A549 (cell line): ENCODE results near the gene IL4I1. TPM values are rescaled to one million over a fixed set of nuclear protein-coding genes. Genes with fewer than 3 reads are reported as not detected.

ENCODE experiments used
- ATAC-seq, 2 experiments: fragments of 200-7000 bp in 1 of 2; fragments of >200 bp in 1 of 2; cut with Nextera tagmentation in 1 of 2; cut with Tn5 transposase in 1 of 2; 3 replicates each; pipeline versions ENCODE4 v1.8.0 to v1.9.1; 2018 to 2020; ENCODE audit warnings: mild to moderate bottlenecking in 1 of 2, moderate library complexity in 1 of 2
- CTCF ChIA-PET: fragments of 300-600 bp; sonication (Branson Sonifier 250); formaldehyde crosslinking; extraction: SDS; loops from one replicate; lab custom pipeline; 2021; ENCODE audit warnings: antibody characterized with exemption, inconsistent platforms; lab: Yijun Ruan, JAX
- POLR2A ChIA-PET: fragments of 350-600 bp; formaldehyde crosslinking; extraction: SDS; loops from one replicate; lab custom pipeline; 2021; ENCODE audit warnings: antibody characterized with exemption, inconsistent platforms; lab: Yijun Ruan, JAX
- DNase-seq, 2 experiments: peaks; one replicate each; pipeline versions ENCODE4 v3.0.0 to v3.0.0-alpha.2; 2011 to 2016; ENCODE audit warnings: low read depth in 1 of 2, low spot score in 1 of 2
- FAIRE-seq: peaks from 2 replicates; lab custom pipeline; 2011; peaks lifted over from hg19 to GRCh38; lab: Jason Lieb, UNC
- H3K27ac ChIP-seq, 2 experiments: fragments of >200 bp; sonication (Bioruptor Twin); formaldehyde crosslinking; 3 replicates each; pipeline ENCODE4 v1.5.1; 2016 to 2017
- H3K4me1 ChIP-seq: fragments of >200 bp; sonication (Bioruptor Twin); formaldehyde crosslinking; 3 replicates; pipeline ENCODE4 v1.6.1; 2016
- H3K4me2 ChIP-seq: fragments of >200 bp; sonication (Bioruptor Twin); formaldehyde crosslinking; 3 replicates; pipeline ENCODE4 v1.6.1; 2016
- H3K4me3 ChIP-seq: fragments of >200 bp; sonication (Bioruptor Twin); formaldehyde crosslinking; 3 replicates; pipeline ENCODE4 v1.5.1; 2016
- H3K9me3 ChIP-seq: fragments of >200 bp; sonication (Bioruptor Twin); formaldehyde crosslinking; 3 replicates; pipeline ENCODE4 v1.6.1; 2016
- BCL3 ChIP-seq: fragments of >200 bp; sonication (Bioruptor Twin); formaldehyde crosslinking; IDR thresholded peaks from 3 replicates; pipeline ENCODE4 v1.6.1; 2016
- BHLHE40 ChIP-seq: IDR thresholded peaks from 2 replicates; pipeline ENCODE4 v1.6.1; 2012; ENCODE audit warnings: low read depth, low read length, inconsistent platforms
- CBX2 ChIP-seq: fragments of 200-600 bp; sonication (generic); IDR thresholded peaks from 2 replicates; pipeline ENCODE4 v1.6.1; 2016; ENCODE audit warnings: low read depth, mild to moderate bottlenecking, borderline replicate concordance
- CEBPB ChIP-seq, 2 experiments: fragments of >200 bp in 1 of 2; sonication (Bioruptor Twin) in 1 of 2; formaldehyde crosslinking in 1 of 2; IDR thresholded peaks; 2 replicates each; pipeline ENCODE4 v1.6.1; 2012 to 2016
- CTCF ChIP-seq: fragments of >200 bp; sonication (Bioruptor Twin); formaldehyde crosslinking; IDR thresholded peaks from 3 replicates; pipeline ENCODE4 v1.5.1; 2016
- EHF ChIP-seq: fragments of 250-450 bp; sonication (Bioruptor Pico); IDR thresholded peaks from 2 replicates; pipeline ENCODE4 v1.5.0; 2020; ENCODE audit warnings: mild to moderate bottlenecking
- ELK1 ChIP-seq: fragments of 150-350 bp; IDR thresholded peaks from 2 replicates; pipeline ENCODE4 v1.6.1; 2014; ENCODE audit warnings: low read depth, mild to moderate bottlenecking, low read length
- ESRRA ChIP-seq: fragments of 150-350 bp; IDR thresholded peaks from 2 replicates; pipeline ENCODE4 v1.6.1; 2014; ENCODE audit warnings: mild to moderate bottlenecking, low read length, borderline replicate concordance
- GATA3 ChIP-seq: IDR thresholded peaks from 2 replicates; pipeline ENCODE4 v1.6.1; 2012; ENCODE audit warnings: borderline replicate concordance
- HES2 ChIP-seq: fragments of >200 bp; sonication (Bioruptor Twin); formaldehyde crosslinking; IDR thresholded peaks from 2 replicates; pipeline ENCODE4 v1.6.1; 2016
- HOXA7 ChIP-seq: fragments of 250-450 bp; sonication (Bioruptor Pico); IDR thresholded peaks from 2 replicates; pipeline ENCODE4 v1.5.0; 2020; ENCODE audit warnings: mild to moderate bottlenecking, moderate library complexity
- HOXB13 ChIP-seq: fragments of 250-450 bp; sonication (Bioruptor Pico); IDR thresholded peaks from 2 replicates; pipeline ENCODE4 v1.5.0; 2020; ENCODE audit warnings: low read depth, mild to moderate bottlenecking, moderate library complexity
- JUNB ChIP-seq: fragments of >200 bp; sonication (Bioruptor Twin); formaldehyde crosslinking; IDR thresholded peaks from 2 replicates; pipeline ENCODE4 v1.6.1; 2016
- KDM5A ChIP-seq: fragments of 200-600 bp; sonication (generic); IDR thresholded peaks from 2 replicates; pipeline ENCODE4 v1.6.1; 2016; ENCODE audit warnings: antibody characterized with exemption, mild to moderate bottlenecking
- MAZ ChIP-seq: fragments of 150-350 bp; IDR thresholded peaks from 2 replicates; pipeline ENCODE4 v1.6.1; 2014; ENCODE audit warnings: antibody characterized with exemption, low read depth, low read length, borderline replicate concordance
- MYC ChIP-seq: IDR thresholded peaks from 2 replicates; pipeline ENCODE4 v1.6.1; 2012; ENCODE audit warnings: mild to moderate bottlenecking, inconsistent platforms, low read length, improper control_type of control experiment, borderline replicate concordance
- NFE2L2 ChIP-seq: fragments of 150-350 bp; conservative IDR thresholded peaks from 2 replicates; pipeline ENCODE4 v1.6.1; 2014; ENCODE audit warnings: low read length
- POLR2A ChIP-seq: IDR thresholded peaks from 2 replicates; pipeline ENCODE4 v1.6.1; 2012; ENCODE audit warnings: mild to moderate bottlenecking, low read length
- RCOR1 ChIP-seq: fragments of 150-350 bp; IDR thresholded peaks from 2 replicates; pipeline ENCODE4 v1.6.1; 2014; ENCODE audit warnings: antibody characterized with exemption, low read length, low read depth
- REST ChIP-seq: fragments of 200-600 bp; sonication (generic); IDR thresholded peaks from 2 replicates; pipeline ENCODE4 v1.6.1; 2016; ENCODE audit warnings: antibody characterized with exemption, mild to moderate bottlenecking, moderate library complexity
- RFX5 ChIP-seq: fragments of 450-650 bp; IDR thresholded peaks from 2 replicates; pipeline ENCODE4 v1.7.1; 2014; ENCODE audit warnings: antibody characterized with exemption, mild to moderate bottlenecking, moderate library complexity
- TFCP2L1 ChIP-seq: fragments of 250-450 bp; sonication (Bioruptor Pico); IDR thresholded peaks from 2 replicates; pipeline ENCODE4 v1.5.0; 2021; ENCODE audit warnings: mild to moderate bottlenecking
- TP53 ChIP-seq: fragments of 250-450 bp; sonication (Bioruptor Pico); IDR thresholded peaks from 2 replicates; pipeline ENCODE4 v1.5.0; 2021; ENCODE audit warnings: mild to moderate bottlenecking, moderate library complexity
- WGBS: methylation state at CpG from one replicate; pipeline ENCODE4 v1.1.6; 2017; ENCODE audit errors: missing lambda C conversion rate; 5-methylcytosine and 5-hydroxymethylcytosine counted together
- polyA plus RNA-seq, 4 experiments: library from polyadenylated mRNA; depleted of rRNA in 3 of 4; stranded (reverse); fragments of >200 nt; fragmentation: RNase III in 1 of 4; extraction: RNeasy Plus Mini Kit Qiagen cat#74134 plus additional on column Dnase treatment in 1 of 4; gene quantifications; 2 replicates in 3 of 4; 3 replicates in 1 of 4; pipeline ENCODE4 v1.2.3, GENCODE V29; 2011 to 2017

The IL4I1 gene
- polyA plus RNA-seq, 2 of the 4 experiments (the other 2 are of a cell fraction), result 0.18 to 0.62 TPM

GRCh38 chr19:49840321-49840720 lies 56.4 kb downstream of the IL4I1 start:
- H3K4me2 ChIP-seq, result no peak overlapping the region
- H3K4me3 ChIP-seq, result no peak overlapping the region
- ChIA-PET POLR2A (no interaction called here), CTCF (no interaction called here)
- H3K4me1 ChIP-seq, result no peaks in the 10 kb centered on the region
- WGBS, result 90% methylated on average over 11 of the region's 11 CpGs
- ATAC-seq (no peak), DNase-seq (no peak), FAIRE-seq (no peak)
- H3K27ac ChIP-seq, result no peak overlapping the region
- H3K9me3 ChIP-seq, result no peaks in the 10 kb centered on the region
- TF ChIP-seq BHLHE40, result no peak
- TF ChIP-seq NFE2L2, result no peak
- TF ChIP-seq CTCF, result no peak
- no peak for TF ChIP-seq HOXB13 (CRISPR knock-in tag)
- TF ChIP-seq HOXA7, result no peak
- TF ChIP-seq MYC, result no peak
- no peak for TF ChIP-seq POLR2A
- TF ChIP-seq ESRRA, result no peak
- TF ChIP-seq BCL3, result no peak
- TF ChIP-seq RFX5, result no peak

GRCh38 chr19:49839713-49840112 lies 57.0 kb downstream of the IL4I1 start:
- Histone ChIP-seq H3K4me3 (no peak overlapping the region), H3K27ac (no peak overlapping the region)
- no peak for ATAC-seq
- POLR2A ChIA-PET, result no interaction called here
- FAIRE-seq, result no peak
- TF ChIP-seq JUNB, result no peak
- TF ChIP-seq HOXB13 (CRISPR knock-in tag), result no peak
- no peak for TF ChIP-seq MAZ
- no peak for TF ChIP-seq ESRRA
- no peak for TF ChIP-seq TP53
- TF ChIP-seq EHF (CRISPR knock-in tag), result no peak
- no peak for TF ChIP-seq GATA3
- TF ChIP-seq RCOR1, result no peak
- no peak for TF ChIP-seq TFCP2L1 (CRISPR knock-in tag)
- TF ChIP-seq HES2, result no peak
- no peak for TF ChIP-seq ELK1
- TF ChIP-seq CBX2, result no peak
- no peak for TF ChIP-seq BHLHE40
- TF ChIP-seq KDM5A, result no peak
- TF ChIP-seq REST, result no peak
- no peak for TF ChIP-seq CEBPB (IDR thresholded peaks at IDR 0.05)
- TF ChIP-seq, all 56 proteins: peak for 0
- DNase-seq, result no peak
- WGBS, result 90% methylated on average over 11 of the region's 11 CpGs
- Histone ChIP-seq H3K4me1 (no peaks in the 10 kb centered on the region), H3K9me3 (no peaks in the 10 kb centered on the region), H3K4me2 (no peak overlapping the region)
- CTCF ChIA-PET, result interaction anchor here (0.7 kb wide), 1 partner anchor 10 kb away, joined by 3 read pairs; no protein-coding TSS in a partner anchor
